HUDEP-2 (cell line): ENCODE data around the gene PLCL1.

Source experiments
- DNase-seq, 76 experiments: peaks; one replicate each; lab custom pipeline; 2025; ENCODE audit not compliant: unreplicated experiment in 76 of 76; lab: John Stamatoyannopoulos, UW

Gene PLCL1

GRCh38 chr2:197919487-197919886, 115.1 kb downstream of the PLCL1 start:
- no peak for DNase-seq

- no peak for DNase-seq
Measured at GRCh38 chr2:197920088-197920487, 115.7 kb downstream of the PLCL1 start.

GRCh38 chr2:197920592-197921201, 116.3 kb downstream of the PLCL1 start:
- DNase-seq: no peak

- no peak for DNase-seq
Measured at GRCh38 chr2:197924483-197924882, 120.1 kb downstream of the PLCL1 start.

GRCh38 chr2:197925204-197925603, 120.8 kb downstream of the PLCL1 start:
- no peak for DNase-seq

GRCh38 chr2:197925976-197926375, 121.6 kb downstream of the PLCL1 start:
- no peak for DNase-seq

GRCh38 chr2:197926673-197927072, 122.3 kb downstream of the PLCL1 start:
- peak in 1 of 76 experiments; percentile 6 for DNase-seq

- no peak for DNase-seq
Measured at GRCh38 chr2:197927994-197928393, 123.6 kb downstream of the PLCL1 start.

- DNase-seq: peak in 9 of 76 experiments; percentile 0 to 23 (median 10)
Measured at GRCh38 chr2:197929008-197929885, 124.9 kb downstream of the PLCL1 start.

- no peak for DNase-seq
Measured at GRCh38 chr2:197929886-197930227, 125.5 kb downstream of the PLCL1 start.

- DNase-seq: no peak
Measured at GRCh38 chr2:197930570-197931278, 126.3 kb downstream of the PLCL1 start.

GRCh38 chr2:197931661-197932312, 127.4 kb downstream of the PLCL1 start:
- DNase-seq: no peak

- DNase-seq: no peak
Measured at GRCh38 chr2:197932374-197932773, 128.0 kb downstream of the PLCL1 start.

GRCh38 chr2:197934261-197934933, 130.0 kb downstream of the PLCL1 start:
- DNase-seq: no peak

GRCh38 chr2:197934934-197935289, 130.5 kb downstream of the PLCL1 start:
- DNase-seq: no peak

- no peak for DNase-seq
Measured at GRCh38 chr2:197937814-197938213, 133.4 kb downstream of the PLCL1 start.

GRCh38 chr2:197938555-197938954, 134.2 kb downstream of the PLCL1 start:
- DNase-seq: no peak

- no peak for DNase-seq
Measured at GRCh38 chr2:197939787-197940186, 135.4 kb downstream of the PLCL1 start.

GRCh38 chr2:197940382-197940781, 136.0 kb downstream of the PLCL1 start:
- no peak for DNase-seq

GRCh38 chr2:197941715-197942114, 137.3 kb downstream of the PLCL1 start:
- no peak for DNase-seq

- DNase-seq: no peak
Measured at GRCh38 chr2:197943731-197944130, 139.3 kb downstream of the PLCL1 start.
